Measurements from ENCODE around the gene CELF2.
"Not testable (repeated sequence)": the region's sequence is repeated elsewhere in the genome, so short reads cannot be mapped to it uniquely, and the experiment has no call there.

GRCh38 chr10:11127017-11127416, 109.3 kb downstream of the CELF2 start:
- TF ChIP-seq CTCF, EZH2phosphoT487 (IDR thresholded peaks at IDR 0.05): not testable (repeated sequence)
